Measurements from ENCODE around the gene JAZF1. TPM values are rescaled to one million over a fixed set of nuclear protein-coding genes. Genes with fewer than 3 reads are reported as not detected.

JAZF1 gene
- total RNA-seq, 4 donors from 2014 or later: 27.8 to 36.5 (median 30.5) TPM

GRCh38 chr7:27939893-27940292 is 240.7 kb downstream of the JAZF1 start:
- no peaks in the 10 kb centered on the region for H3K4me1 ChIP-seq
- no CpG with 5 or more reads among the region's 10 CpGs for WGBS, 2 donors (ENCODE audit: low coverage in 1 of 2)
- no peaks in the 10 kb centered on the region for H3K9me3 ChIP-seq
- H3K4me3 ChIP-seq: no peak overlapping the region
- no peak for ATAC-seq
- H3K27ac ChIP-seq: no peak overlapping the region
- H3K27me3 ChIP-seq: no peaks in the 10 kb centered on the region
- TF ChIP-seq CTCF (IDR thresholded peaks at IDR 0.05): no peak
- TF ChIP-seq EP300 (IDR thresholded peaks at IDR 0.05): no peak
- TF ChIP-seq POLR2A (IDR thresholded peaks at IDR 0.05): no peak
- TF ChIP-seq POLR2AphosphoS5 (IDR thresholded peaks at IDR 0.05): no peak
- H3K36me3 ChIP-seq: peaks cover 0 to 13% of the 10 kb centered on the region in 2 donors

- Histone ChIP-seq H3K4me3 (no peak overlapping the region), H3K4me1 (no peaks in the 10 kb centered on the region), H3K9me3 (no peaks in the 10 kb centered on the region), H3K36me3 (peaks cover 0 to 13% of the 10 kb centered on the region in 2 donors), H3K27ac (no peak overlapping the region), H3K27me3 (no peaks in the 10 kb centered on the region)
- no peak for TF ChIP-seq EP300 (IDR thresholded peaks at IDR 0.05)
- no peak for TF ChIP-seq POLR2AphosphoS5 (IDR thresholded peaks at IDR 0.05)
- no peak for TF ChIP-seq CTCF (IDR thresholded peaks at IDR 0.05)
- TF ChIP-seq POLR2A (IDR thresholded peaks at IDR 0.05): no peak
- no peak for ATAC-seq
Observed at GRCh38 chr7:27936768-27937102, 243.9 kb downstream of the JAZF1 start.

- no peak for TF ChIP-seq CTCF (IDR thresholded peaks at IDR 0.05)
- TF ChIP-seq POLR2AphosphoS5 (IDR thresholded peaks at IDR 0.05): no peak
- no peak for TF ChIP-seq POLR2A (IDR thresholded peaks at IDR 0.05)
- no peak for TF ChIP-seq EP300 (IDR thresholded peaks at IDR 0.05)
- Histone ChIP-seq H3K27ac (no peak overlapping the region), H3K9me3 (no peaks in the 10 kb centered on the region), H3K36me3 (peaks cover 0 to 13% of the 10 kb centered on the region in 2 donors), H3K4me3 (no peak overlapping the region), H3K27me3 (no peaks in the 10 kb centered on the region), H3K4me1 (no peaks in the 10 kb centered on the region)
- WGBS, 2 donors (ENCODE audit: low coverage in 1 of 2): 90 to 94% methylated on average over 6 of the region's 6 CpGs
- no peak for ATAC-seq
Observed at GRCh38 chr7:27936047-27936767, 244.4 kb downstream of the JAZF1 start.

GRCh38 chr7:27933671-27934565 is 246.7 kb downstream of the JAZF1 start:
- no peaks in the 10 kb centered on the region for H3K4me1 ChIP-seq
- TF ChIP-seq POLR2AphosphoS5 (IDR thresholded peaks at IDR 0.05) (no peak), POLR2A (IDR thresholded peaks at IDR 0.05) (no peak), CTCF (IDR thresholded peaks at IDR 0.05) (no peak), EP300 (IDR thresholded peaks at IDR 0.05) (no peak)
- no peak for ATAC-seq
- H3K9me3 ChIP-seq: no peaks in the 10 kb centered on the region
- no peak overlapping the region for H3K4me3 ChIP-seq
- no peaks in the 10 kb centered on the region for H3K27me3 ChIP-seq
- WGBS, 2 donors (ENCODE audit: low coverage in 1 of 2): 76 to 83% methylated on average over 2 of the region's 3 CpGs
- H3K36me3 ChIP-seq: no peaks in the 10 kb centered on the region
- no peak overlapping the region for H3K27ac ChIP-seq

Measured in gastroesophageal sphincter (tissue), 4 donors.